DMS153 treated with DMSO at 0.1 percent for 48 hours (cell line): ENCODE measurements around the gene UBE2H.

Experiments
- DNase-seq: peaks from one replicate; lab custom pipeline; 2025; ENCODE audit not compliant: unreplicated experiment; lab: John Stamatoyannopoulos, UW

UBE2H gene

DNA sequence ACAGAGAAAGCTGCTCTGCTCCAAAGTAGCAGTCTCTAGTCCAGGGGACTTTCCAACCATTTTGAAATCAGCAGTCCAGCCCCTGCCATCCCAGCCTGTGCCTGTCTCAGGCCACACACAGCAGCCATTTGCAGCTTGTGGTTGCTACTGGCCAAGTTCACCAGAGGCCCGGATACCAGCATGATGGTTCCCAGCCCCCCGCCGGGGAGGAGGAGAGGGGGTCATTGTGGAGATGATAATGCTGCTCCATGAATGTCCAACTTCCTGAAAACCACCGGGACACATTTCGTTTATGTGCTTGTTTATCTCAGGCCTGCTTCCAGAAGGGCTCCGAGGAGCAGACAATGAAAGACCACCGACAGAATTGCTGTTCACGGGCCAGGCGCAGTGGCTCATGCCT is 160.0 kb downstream of the UBE2H start:
- no peak for DNase-seq

DNA sequence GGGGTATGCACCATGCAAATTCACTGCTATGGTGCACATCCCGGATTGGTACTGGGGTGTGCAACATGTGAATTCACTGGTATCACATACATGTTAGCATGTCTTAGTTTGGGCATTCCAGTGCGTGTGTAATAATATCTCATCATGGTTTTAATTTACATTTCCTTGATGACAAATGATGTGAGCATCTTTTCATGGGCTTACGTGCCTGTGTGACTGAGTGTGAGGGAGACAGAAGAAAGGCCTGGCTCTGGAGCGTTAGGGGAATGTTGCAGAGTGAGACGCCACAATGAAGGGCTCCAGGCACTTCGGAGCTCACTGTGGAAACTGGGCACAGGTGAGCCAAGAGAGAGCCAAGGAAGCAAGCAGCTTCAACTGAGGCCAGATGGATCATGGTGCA is 162.6 kb downstream of the UBE2H start:
- no peak for DNase-seq

DNA sequence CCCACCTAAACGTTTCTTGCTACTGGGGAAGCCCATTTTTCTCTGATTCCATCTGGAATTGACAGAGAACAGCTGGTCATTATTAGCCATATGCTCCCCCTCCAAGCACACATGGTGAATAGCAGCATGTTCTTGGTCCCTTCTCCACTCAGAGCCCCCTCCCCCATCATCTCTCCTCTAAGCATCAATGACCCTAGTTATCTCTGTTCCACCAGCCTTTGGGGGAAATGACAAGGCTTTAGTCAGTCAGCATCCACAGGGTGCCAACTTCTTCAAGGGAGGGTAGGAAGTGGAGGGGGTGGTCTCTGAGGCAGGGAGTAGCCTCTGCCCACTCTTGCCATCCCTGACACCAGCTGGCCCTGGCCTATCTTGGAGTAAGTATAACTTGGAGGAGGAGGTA is 163.1 kb downstream of the UBE2H start:
- DNase-seq = no peak

DNA sequence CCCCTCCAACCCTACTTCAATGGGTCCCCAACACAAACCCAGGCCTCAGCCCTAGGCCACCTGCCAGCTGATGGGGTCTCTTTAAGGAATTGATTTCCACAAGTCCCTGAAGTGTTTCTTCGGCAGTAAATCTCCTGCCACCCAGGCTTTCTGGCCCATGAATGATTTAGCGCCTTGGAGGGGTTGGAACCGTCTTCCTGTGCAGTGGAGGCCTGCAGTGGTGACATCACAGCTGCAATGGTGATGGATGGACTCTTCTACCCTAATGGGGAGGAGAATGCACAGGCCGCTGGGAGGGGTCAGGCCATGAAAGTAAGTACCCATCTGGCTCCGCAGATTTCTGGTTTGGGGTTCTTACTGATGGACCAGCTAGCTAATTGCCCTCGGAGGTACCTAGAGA is 163.8 kb downstream of the UBE2H start:
- no peak for DNase-seq

DNA sequence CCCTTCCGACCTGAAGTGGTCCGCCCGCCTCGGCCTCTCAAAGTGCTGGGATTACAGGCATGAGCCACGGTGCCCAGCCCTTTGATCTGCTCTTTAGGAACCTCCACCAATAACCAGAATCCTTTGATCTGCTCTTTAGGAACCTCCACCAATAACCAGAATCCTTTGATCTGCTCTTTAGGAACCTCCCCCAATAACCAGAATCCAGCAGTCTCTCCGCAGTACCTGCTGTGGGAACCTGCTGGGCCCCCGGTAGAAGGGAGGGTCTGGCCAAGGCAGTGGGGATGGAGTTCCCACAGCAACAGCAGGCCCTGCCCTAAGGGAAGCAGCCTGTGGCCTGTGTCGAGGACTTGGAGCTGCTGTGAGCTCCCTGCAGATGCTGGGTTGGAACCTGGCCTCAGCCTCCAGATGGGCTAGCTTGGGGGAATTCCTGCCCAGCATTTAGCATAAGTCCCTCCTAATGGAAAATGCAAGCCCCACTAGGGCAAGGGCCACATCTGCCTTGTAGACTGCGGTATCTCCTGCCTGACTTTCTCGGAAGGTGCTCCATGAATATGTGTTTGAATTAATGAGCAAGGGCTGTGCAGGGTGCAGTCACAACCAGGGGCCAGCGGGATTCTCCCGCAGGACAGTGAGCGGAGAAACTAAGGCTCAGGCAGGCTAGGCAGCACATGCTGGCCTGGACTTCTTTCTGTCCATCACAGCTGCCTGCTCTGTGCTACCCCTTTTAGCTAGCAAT is 165.8 kb downstream of the UBE2H start:
- no peak for DNase-seq

DNA sequence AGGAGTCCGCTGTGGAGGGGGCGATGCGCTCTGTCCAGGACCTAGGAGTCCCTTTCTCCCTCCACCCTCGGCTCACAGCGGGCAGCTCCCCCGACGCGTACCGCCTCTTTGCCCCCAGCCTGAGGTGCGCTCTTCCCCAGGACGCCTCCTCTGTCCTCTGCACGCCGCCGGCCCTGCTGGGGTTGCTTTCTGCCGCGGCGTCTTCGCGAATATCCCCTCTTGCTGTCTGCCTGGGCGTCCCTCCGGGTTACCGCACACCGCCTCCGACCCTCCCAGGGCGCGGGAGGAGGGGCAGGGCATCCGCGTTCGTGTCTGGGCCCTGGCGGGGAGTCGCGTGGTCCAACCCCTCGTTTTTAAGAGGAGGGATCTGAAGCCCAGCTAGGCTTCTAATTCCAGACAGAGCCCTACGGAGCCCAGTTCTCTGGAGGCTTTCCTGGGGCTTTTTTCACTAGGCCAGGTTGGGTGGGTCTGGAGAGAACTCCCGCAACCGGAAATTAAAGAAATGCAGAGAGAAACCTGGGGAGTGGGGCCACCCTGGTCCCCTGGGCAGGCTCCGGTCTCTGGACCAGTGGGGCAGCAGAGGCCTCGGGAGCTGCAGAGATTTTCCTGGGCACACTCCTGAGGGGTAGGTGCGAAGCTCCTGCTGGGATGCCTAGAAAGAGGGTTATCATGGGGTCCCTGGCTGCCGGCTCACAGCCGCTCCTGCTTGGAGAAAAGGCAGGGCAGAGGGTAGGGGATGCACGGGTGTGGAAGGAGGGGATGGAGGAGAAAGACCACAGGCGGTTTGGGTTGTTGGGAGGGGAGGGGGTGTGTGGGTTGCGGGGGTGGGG is 166.9 kb downstream of the UBE2H start:
- no peak for DNase-seq

DNA sequence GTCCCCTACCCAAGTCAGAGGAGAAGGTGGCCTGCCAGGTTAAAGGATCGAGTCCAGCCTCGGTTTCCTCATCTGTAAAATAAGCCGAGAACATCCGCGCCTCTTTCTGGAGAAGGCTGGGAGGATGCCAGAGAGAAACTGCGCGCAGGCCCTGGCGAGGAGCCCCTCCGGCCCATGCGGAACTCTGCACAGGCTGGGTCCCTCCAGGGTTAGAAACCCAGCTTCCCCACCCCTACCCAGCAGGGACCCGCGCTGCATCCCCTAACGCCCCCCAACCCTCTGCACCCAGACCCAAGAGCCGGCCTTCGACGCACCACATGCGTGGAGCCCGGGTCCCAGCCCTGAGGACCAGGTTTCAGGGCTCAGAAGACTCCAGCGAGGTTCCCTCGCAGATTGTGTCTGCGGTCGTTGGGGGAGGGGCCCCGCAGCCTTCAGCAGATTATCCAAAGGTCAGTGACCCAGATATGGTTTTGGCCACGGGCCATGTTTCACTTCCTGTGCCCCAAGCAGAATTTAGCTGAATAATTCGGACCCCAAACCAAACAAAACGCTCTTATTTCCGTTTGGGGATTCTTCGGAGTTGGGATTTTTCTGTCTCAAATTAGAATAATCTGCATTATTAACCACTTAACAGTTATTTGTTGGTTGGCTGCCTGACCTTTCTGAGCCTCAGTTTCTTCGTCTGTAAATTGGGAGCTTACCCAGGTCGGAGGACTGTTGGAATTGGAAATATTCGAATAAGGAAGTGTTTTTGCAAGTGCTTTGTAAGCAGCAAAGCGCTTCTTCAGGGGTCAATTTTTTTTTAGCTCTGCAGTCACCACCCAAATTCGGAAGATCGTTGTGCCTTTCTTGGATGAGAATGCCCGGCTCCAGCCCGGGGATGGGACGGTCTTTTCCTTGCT is 167.7 kb downstream of the UBE2H start:
- no peak for DNase-seq

DNA sequence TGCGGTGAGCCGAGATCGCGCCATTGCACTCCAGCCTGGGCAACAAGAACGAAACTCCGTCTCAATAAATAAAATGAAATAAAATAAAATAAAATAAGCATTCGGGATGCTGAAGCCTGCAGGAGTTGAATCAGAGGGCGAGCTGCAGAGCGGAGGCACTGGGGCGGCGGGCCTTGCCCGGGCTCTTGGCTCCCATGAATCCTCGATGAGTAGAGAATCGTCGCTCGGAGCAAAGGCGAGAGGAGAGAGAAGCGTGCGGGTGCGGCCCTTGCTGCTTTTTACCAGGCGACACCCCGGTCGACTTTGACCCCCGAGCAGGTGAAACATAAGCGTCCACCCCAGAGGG is 168.3 kb downstream of the UBE2H start:
- DNase-seq = no peak

DNA sequence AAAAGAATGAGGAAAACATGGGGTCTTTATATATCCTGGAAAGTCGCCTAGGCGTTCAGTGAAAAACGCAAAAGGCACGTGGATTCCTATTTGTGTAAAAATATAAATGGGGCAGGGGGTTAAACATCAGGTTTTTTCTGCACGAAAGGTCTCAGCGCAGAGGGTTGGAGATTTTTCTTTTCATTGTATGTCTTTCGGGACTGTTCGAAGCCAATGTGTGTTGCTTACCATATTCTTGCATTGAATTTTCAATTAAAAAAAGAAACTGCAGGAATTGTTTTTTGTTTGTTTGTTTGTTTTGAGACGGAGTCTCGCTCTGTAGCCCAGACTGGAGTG is 169.2 kb downstream of the UBE2H start:
- DNase-seq = no peak

DNA sequence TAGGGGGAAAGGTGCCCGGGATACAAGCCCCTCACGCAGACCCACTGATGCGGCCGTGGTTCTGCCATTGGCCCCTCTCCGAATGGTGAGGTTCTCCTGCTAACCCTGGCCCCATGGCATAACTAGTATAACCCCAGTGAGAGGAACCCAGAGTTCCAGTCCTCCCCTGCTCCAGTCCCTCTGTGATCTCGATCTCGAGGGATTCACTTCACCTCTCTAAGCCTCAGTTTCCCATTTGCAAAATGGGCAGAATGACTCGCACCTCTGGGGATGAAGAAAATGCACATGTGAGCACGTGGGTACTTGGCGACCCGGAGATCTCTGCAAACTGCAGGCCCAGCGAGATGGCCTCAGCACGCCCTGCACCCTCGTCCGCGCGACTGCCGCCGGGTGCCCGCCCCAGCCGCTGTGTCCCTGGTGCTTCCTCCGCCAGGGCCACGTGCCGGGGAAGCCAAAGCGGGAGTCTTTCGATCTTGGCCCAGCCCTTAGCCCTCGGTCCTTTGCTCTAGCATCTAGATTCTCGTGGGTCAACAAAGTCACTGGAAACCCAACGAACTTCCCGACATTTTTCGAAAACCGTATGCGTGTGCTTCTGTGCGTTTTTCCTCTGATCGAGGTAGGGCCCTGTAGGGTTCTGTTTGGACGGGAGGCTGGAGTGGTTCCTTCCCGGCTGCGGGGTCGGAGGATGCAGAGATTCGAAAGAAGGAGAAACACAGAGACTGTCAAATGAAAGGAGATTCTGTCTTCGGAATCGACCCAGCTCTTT is 169.8 kb downstream of the UBE2H start:
- no peak for DNase-seq

DNA sequence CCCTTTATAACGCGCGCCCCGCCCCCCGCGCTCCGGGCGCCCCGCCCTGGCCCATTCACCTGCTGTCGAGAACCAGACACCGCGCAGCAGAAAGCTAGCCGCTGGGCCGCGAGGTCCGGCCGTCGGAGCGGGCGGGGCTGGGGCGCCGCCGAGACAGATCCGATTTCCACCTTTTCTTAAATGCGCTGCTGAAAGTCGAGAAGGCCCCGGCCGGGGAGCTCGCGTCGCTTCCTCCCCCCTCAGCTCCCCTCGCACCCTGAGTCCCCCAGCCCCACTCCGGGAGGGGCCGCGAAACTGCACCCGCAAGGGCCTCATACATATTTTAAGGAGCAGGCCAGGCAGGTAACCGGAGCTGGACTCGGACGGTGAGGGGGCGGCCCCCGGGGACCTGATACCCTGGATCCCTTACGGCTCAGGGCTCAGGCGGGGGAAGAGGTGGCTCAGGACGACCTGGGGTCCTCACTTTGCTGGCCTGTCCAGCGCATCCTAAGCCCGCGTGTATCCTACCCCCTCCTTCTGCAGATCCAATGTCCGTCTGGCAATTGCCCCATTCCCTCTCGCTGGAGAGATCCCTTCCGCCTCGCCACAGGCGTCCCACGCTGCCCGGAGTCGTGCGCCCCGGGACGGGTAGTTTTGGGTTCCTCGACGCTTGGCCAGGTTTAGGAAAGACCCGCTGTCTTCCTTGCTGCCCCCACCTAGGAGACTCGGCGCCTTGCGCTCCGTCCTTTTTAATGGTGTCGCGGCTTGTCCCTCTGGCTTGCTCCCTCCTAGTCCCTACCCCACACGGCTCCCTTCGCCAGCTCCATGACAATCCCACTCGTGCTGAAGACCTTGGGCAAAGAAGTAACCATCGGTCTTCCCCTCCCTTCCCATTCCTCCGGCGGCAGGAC is 170.6 kb downstream of the UBE2H start:
- no peak for DNase-seq

DNA sequence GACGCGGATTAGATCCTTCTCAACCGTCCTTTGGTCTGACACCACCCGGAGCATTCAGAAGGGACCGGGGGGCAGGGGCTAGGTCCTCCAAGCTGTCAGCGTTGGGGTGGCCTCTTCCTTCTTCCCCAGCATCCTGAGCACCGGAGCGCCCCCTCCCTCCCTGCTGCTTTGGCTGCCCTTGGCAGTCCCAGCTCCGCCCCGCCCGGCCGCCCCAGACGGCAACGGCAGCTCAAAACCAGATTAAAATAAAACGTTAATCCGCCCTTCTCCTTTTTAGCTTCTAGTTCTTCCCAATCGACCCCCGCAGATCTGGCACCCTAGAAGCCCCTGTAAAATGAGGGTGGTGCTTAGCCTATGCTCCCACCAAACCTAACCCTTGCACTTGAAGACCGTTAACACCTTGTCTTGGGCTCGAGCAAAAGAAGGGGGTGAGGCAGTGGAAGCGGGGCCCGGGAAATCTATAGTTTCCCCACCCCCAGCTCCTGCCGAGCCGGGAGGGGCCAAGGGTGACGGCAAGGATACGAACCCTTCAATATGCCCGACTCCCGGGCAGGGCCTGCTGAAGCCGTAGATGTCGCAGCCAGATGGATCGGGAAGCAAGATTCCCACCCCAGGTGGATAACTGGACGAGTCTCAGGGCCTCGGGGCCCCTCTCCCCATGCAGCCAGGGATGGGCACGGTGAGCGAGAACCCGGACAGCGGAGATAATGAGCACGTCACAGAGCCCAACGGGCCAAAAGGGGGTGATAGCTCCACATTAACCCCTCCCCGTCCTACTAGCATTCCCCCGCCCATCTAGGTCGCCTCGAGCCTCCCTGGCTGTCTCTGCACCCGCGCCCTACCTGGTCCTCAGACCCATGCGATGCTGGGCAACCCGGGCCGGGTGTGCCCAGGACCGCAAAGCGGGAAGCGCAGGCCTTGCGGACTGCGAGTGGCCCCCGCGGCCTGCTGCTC is 171.5 kb downstream of the UBE2H start:
- DNase-seq = no peak
